Motor neuron (in vitro differentiated cells): ENCODE data around the gene FBXO21. TPM values are rescaled to one million over a fixed set of nuclear protein-coding genes. Genes with fewer than 3 reads are reported as not detected.

Experiments
- ATAC-seq, 8 experiments: fragments of 200-7000 bp; cut with Tn5 transposase; replicated peaks in 6 of 8; 2 replicates each; pipeline ENCODE4 v1.8.0; 2021; ENCODE audit warnings: mild to moderate bottlenecking in 8 of 8, moderate library complexity in 8 of 8
- H3K27ac ChIP-seq, 2 donors: fragments of 250-450 bp; sonication (Bioruptor Pico); 2 replicates each; pipeline ENCODE4 v1.9.0; 2021; ENCODE audit warnings: antibody characterized with exemption in 2 of 2, mild to moderate bottlenecking in 2 of 2, moderate library complexity in 1 of 2
- H3K4me1 ChIP-seq, 2 donors: fragments of 250-450 bp; sonication (Bioruptor Pico); replicated peaks in 1 of 2; 2 replicates each; pipeline ENCODE4 v1.6.1; 2021; ENCODE audit warnings: antibody characterized with exemption in 2 of 2, mild to moderate bottlenecking in 2 of 2, moderate library complexity in 1 of 2
- H3K4me3 ChIP-seq, 5 donors: fragments of 250-450 bp; sonication (Bioruptor Pico); 2 replicates each; pipeline ENCODE4 v1.9.0; 2021; ENCODE audit warnings: antibody characterized with exemption in 5 of 5, mild to moderate bottlenecking in 5 of 5, moderate library complexity in 4 of 5
- WGBS, 10 experiments: fragments of 450-650 bp; shearing (Covaris generic); methylation state at CpG; one replicate each; pipeline ENCODE4 v1.0.0; 2022; 5-methylcytosine and 5-hydroxymethylcytosine counted together
- in situ Hi-C, 9 experiments: fragments of 400-800 bp; cut with MboI; loops; one replicate each; pipeline ENCODE4 v1.15.0; 2021; ENCODE audit warnings: low sequenced_read_pairs in 9 of 9, low pct_unique_long_range_greater_than_20kb in 2 of 9; ENCODE audit not compliant: unreplicated experiment in 9 of 9
- total RNA-seq, 8 experiments: library from RNA; unstranded; fragments of 300-600 nt; gene quantifications; 2 replicates each; pipeline versions ENCODE4 v1.2.3 to v1.2.4, GENCODE V29; 2022

The FBXO21 gene
- total RNA-seq, 8 experiments from 2014 or later: 27.2 to 66.7 (median 42.7) TPM

- 0 to 100% (median 83%) methylated on average over 1 to 7 of the region's 7 CpGs; no CpG with 5 or more reads in 1 of the 10 experiments for WGBS, 10 experiments
- ATAC-seq: no peak
- no peak overlapping the region for H3K27ac ChIP-seq
- no peaks in the 10 kb centered on the region for H3K4me1 ChIP-seq
- H3K4me3 ChIP-seq: no peak overlapping the region
- in situ Hi-C loops: loop anchor here in 2 of 9 experiments (10.0 to 25.0 kb wide), 2 partner anchors 122 to 134 kb away; no protein-coding TSS in a partner anchor
Observed at GRCh38 chr12:117158911-117159553, 31.2 kb downstream of the FBXO21 start.

GRCh38 chr12:117158096-117158495 is 32.2 kb downstream of the FBXO21 start:
- ATAC-seq: no peak
- in situ Hi-C loops: loop anchor here in 2 of 9 experiments (10.0 to 25.0 kb wide), 2 partner anchors 121 to 133 kb away; no protein-coding TSS in a partner anchor
- H3K27ac ChIP-seq: no peak overlapping the region
- no peak overlapping the region for H3K4me3 ChIP-seq
- WGBS, 10 experiments: 83 to 100% (median 90%) methylated on average over 1 to 11 of the region's 11 CpGs; no CpG with 5 or more reads in 3 of the 10 experiments
- H3K4me1 ChIP-seq: no peaks in the 10 kb centered on the region

GRCh38 chr12:117155278-117156060 is 34.8 kb downstream of the FBXO21 start:
- in situ Hi-C loops: loop anchor here in 2 of 9 experiments (10.0 to 25.0 kb wide), 2 partner anchors 118 to 131 kb away; no protein-coding TSS in a partner anchor
- WGBS, 10 experiments: 60 to 100% (median 99%) methylated on average over 1 to 14 of the region's 47 CpGs; no CpG with 5 or more reads in 2 of the 10 experiments
- H3K4me1 ChIP-seq: peaks cover 0 to 5% of the 10 kb centered on the region in 2 donors
- H3K4me3 ChIP-seq: no peak overlapping the region
- H3K27ac ChIP-seq: no peak overlapping the region
- peak; percentile 34 to 88 (median 75) for ATAC-seq

- WGBS, 10 experiments: 20 to 100% (median 91%) methylated on average over 1 to 11 of the region's 27 CpGs; no CpG with 5 or more reads in 2 of the 10 experiments
- H3K27ac ChIP-seq: no peak overlapping the region
- peaks cover 0 to 5% of the 10 kb centered on the region in 2 donors for H3K4me1 ChIP-seq
- in situ Hi-C loops: loop anchor here in 2 of 9 experiments (10.0 to 25.0 kb wide), 2 partner anchors 116 to 128 kb away; no protein-coding TSS in a partner anchor
- no peak for ATAC-seq
- no peak overlapping the region for H3K4me3 ChIP-seq
Observed at GRCh38 chr12:117152793-117153775, 37.2 kb downstream of the FBXO21 start.

GRCh38 chr12:117151403-117152031 is 38.8 kb downstream of the FBXO21 start:
- H3K27ac ChIP-seq: no peak overlapping the region
- peak in 2 of 8 experiments; percentile 24 to 26 for ATAC-seq
- WGBS, 10 experiments: 47 to 100% (median 67%) methylated on average over 1 to 5 of the region's 5 CpGs
- in situ Hi-C loops: loop anchor here in 2 of 9 experiments (10.0 to 25.0 kb wide), 2 partner anchors 114 to 127 kb away; no protein-coding TSS in a partner anchor
- H3K4me1 ChIP-seq: peaks cover 0 to 5% of the 10 kb centered on the region in 2 donors
- no peak overlapping the region for H3K4me3 ChIP-seq

GRCh38 chr12:117149431-117149830 is 40.8 kb downstream of the FBXO21 start:
- WGBS, 10 experiments: 57 to 100% (median 100%) methylated on average over 1 to 4 of the region's 7 CpGs; no CpG with 5 or more reads in 5 of the 10 experiments
- H3K4me1 ChIP-seq: peaks cover 0 to 5% of the 10 kb centered on the region in 2 donors
- no peak overlapping the region for H3K4me3 ChIP-seq
- H3K27ac ChIP-seq: no peak overlapping the region
- no peak for ATAC-seq
- in situ Hi-C loops: loop anchor here in 1 of 9 experiments (25.0 kb wide), 1 partner anchor 112 kb away; no protein-coding TSS in a partner anchor

DNA sequence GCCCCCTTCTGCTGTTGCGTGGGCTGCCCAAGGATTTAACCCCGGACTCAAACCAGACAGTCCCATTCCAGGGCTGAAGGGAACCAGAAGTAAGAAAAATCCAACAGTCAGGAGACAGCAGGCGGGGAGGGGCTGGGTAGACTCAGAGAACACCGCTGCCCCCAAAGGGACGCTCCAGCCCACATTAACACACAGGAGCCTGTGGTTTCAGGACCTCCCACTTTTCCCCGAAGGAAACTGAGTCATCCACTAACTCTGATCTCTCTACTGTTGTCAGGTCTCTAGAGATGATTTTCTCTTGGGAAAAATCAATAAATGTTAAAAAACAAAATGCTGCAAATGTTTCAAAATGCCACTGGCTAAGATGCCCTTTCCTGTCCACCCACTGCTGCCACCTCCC is 41.6 kb downstream of the FBXO21 start:
- H3K27ac ChIP-seq: no peak overlapping the region
- in situ Hi-C loops: loop anchor here in 1 of 9 experiments (25.0 kb wide), 1 partner anchor 111 kb away; no protein-coding TSS in a partner anchor
- WGBS, 10 experiments: 82 to 95% (median 90%) methylated on average over 4 to 6 of the region's 6 CpGs; no CpG with 5 or more reads in 7 of the 10 experiments
- H3K4me3 ChIP-seq: no peak overlapping the region
- ATAC-seq: peak in 2 of 8 experiments; percentile 28 to 56
- peaks cover 0 to 5% of the 10 kb centered on the region in 2 donors for H3K4me1 ChIP-seq

- Histone ChIP-seq H3K4me3 (no peak overlapping the region), H3K4me1 (peaks cover 0 to 5% of the 10 kb centered on the region in 2 donors), H3K27ac (no peak overlapping the region)
- ATAC-seq: no peak
- WGBS, 10 experiments: 82 to 100% (median 100%) methylated on average over 2 to 9 of the region's 12 CpGs; no CpG with 5 or more reads in 1 of the 10 experiments
- in situ Hi-C loops: loop anchor here in 1 of 9 experiments (25.0 kb wide), 1 partner anchor 110 kb away; no protein-coding TSS in a partner anchor
Observed at GRCh38 chr12:117147639-117148038, 42.6 kb downstream of the FBXO21 start.

GRCh38 chr12:117145597-117146154 is 44.6 kb downstream of the FBXO21 start:
- in situ Hi-C loops: loop anchor here in 1 of 9 experiments (25.0 kb wide), 1 partner anchor 108 kb away; no protein-coding TSS in a partner anchor
- WGBS, 10 experiments: 17 to 100% (median 81%) methylated on average over 1 to 11 of the region's 13 CpGs
- no peak overlapping the region for H3K27ac ChIP-seq
- peak in 1 of 8 experiments; percentile 52 for ATAC-seq
- H3K4me3 ChIP-seq: no peak overlapping the region
- no peaks in the 10 kb centered on the region for H3K4me1 ChIP-seq

GRCh38 chr12:117144599-117144998 is 45.7 kb downstream of the FBXO21 start:
- ATAC-seq: no peak
- H3K4me3 ChIP-seq: no peak overlapping the region
- no peak overlapping the region for H3K27ac ChIP-seq
- in situ Hi-C loops: loop anchor here in 1 of 9 experiments (25.0 kb wide), 1 partner anchor 107 kb away; no protein-coding TSS in a partner anchor
- 80 to 100% (median 98%) methylated on average over 1 to 11 of the region's 15 CpGs for WGBS, 10 experiments
- H3K4me1 ChIP-seq: no peaks in the 10 kb centered on the region

GRCh38 chr12:117143008-117143532 is 47.2 kb downstream of the FBXO21 start:
- no peaks in the 10 kb centered on the region for H3K4me1 ChIP-seq
- WGBS, 10 experiments: 79 to 98% (median 89%) methylated on average over 2 to 17 of the region's 18 CpGs
- ATAC-seq: peak in 5 of 8 experiments; percentile 74 to 87 (median 83)
- H3K27ac ChIP-seq: no peak overlapping the region
- in situ Hi-C loops: loop anchor here in 1 of 9 experiments (25.0 kb wide), 1 partner anchor 106 kb away; no protein-coding TSS in a partner anchor
- no peak overlapping the region for H3K4me3 ChIP-seq
